A549 (cell line): ENCODE results near the gene MSTN. TPM values are rescaled to one million over a fixed set of nuclear protein-coding genes. Genes with fewer than 3 reads are reported as not detected.

Experiments used
- ATAC-seq, 2 experiments: fragments of 200-7000 bp in 1 of 2; fragments of >200 bp in 1 of 2; cut with Nextera tagmentation in 1 of 2; cut with Tn5 transposase in 1 of 2; 3 replicates each; pipeline versions ENCODE4 v1.8.0 to v1.9.1; 2018 to 2020; ENCODE audit warnings: mild to moderate bottlenecking in 1 of 2, moderate library complexity in 1 of 2
- CTCF ChIA-PET: fragments of 300-600 bp; sonication (Branson Sonifier 250); formaldehyde crosslinking; extraction: SDS; loops from one replicate; lab custom pipeline; 2021; ENCODE audit warnings: antibody characterized with exemption, inconsistent platforms; lab: Yijun Ruan, JAX
- POLR2A ChIA-PET: fragments of 350-600 bp; formaldehyde crosslinking; extraction: SDS; loops from one replicate; lab custom pipeline; 2021; ENCODE audit warnings: antibody characterized with exemption, inconsistent platforms; lab: Yijun Ruan, JAX
- DNase-seq, 2 experiments: peaks; one replicate each; pipeline versions ENCODE4 v3.0.0 to v3.0.0-alpha.2; 2011 to 2016; ENCODE audit warnings: low read depth in 1 of 2, low spot score in 1 of 2
- FAIRE-seq: peaks from 2 replicates; lab custom pipeline; 2011; peaks lifted over from hg19 to GRCh38; lab: Jason Lieb, UNC
- H3K27ac ChIP-seq, 2 experiments: fragments of >200 bp; sonication (Bioruptor Twin); formaldehyde crosslinking; 3 replicates each; pipeline ENCODE4 v1.5.1; 2016 to 2017
- H3K4me1 ChIP-seq: fragments of >200 bp; sonication (Bioruptor Twin); formaldehyde crosslinking; 3 replicates; pipeline ENCODE4 v1.6.1; 2016
- H3K4me2 ChIP-seq: fragments of >200 bp; sonication (Bioruptor Twin); formaldehyde crosslinking; 3 replicates; pipeline ENCODE4 v1.6.1; 2016
- H3K4me3 ChIP-seq: fragments of >200 bp; sonication (Bioruptor Twin); formaldehyde crosslinking; 3 replicates; pipeline ENCODE4 v1.5.1; 2016
- H3K9me3 ChIP-seq: fragments of >200 bp; sonication (Bioruptor Twin); formaldehyde crosslinking; 3 replicates; pipeline ENCODE4 v1.6.1; 2016
- BHLHE40 ChIP-seq: IDR thresholded peaks from 2 replicates; pipeline ENCODE4 v1.6.1; 2012; ENCODE audit warnings: low read depth, low read length, inconsistent platforms
- CBX2 ChIP-seq: fragments of 200-600 bp; sonication (generic); IDR thresholded peaks from 2 replicates; pipeline ENCODE4 v1.6.1; 2016; ENCODE audit warnings: low read depth, mild to moderate bottlenecking, borderline replicate concordance
- CHD2 ChIP-seq: fragments of 150-350 bp; IDR thresholded peaks from 2 replicates; pipeline ENCODE4 v1.6.1; 2014; ENCODE audit warnings: low read length; ENCODE audit not compliant: partially characterized antibody
- CHD4 ChIP-seq: fragments of 200-600 bp; sonication (generic); IDR thresholded peaks from 2 replicates; pipeline ENCODE4 v1.6.1; 2016; ENCODE audit warnings: antibody characterized with exemption, mild to moderate bottlenecking, borderline replicate concordance
- FOSB ChIP-seq: fragments of 250-450 bp; sonication (Bioruptor Pico); IDR thresholded peaks from 2 replicates; pipeline ENCODE4 v1.5.0; 2020; ENCODE audit warnings: mild to moderate bottlenecking, moderate library complexity
- HEYL ChIP-seq: fragments of 250-450 bp; sonication (Bioruptor Pico); IDR thresholded peaks from 2 replicates; pipeline ENCODE4 v1.8.0; 2021; ENCODE audit warnings: mild to moderate bottlenecking, moderate library complexity
- KDM1A ChIP-seq: fragments of 200-600 bp; sonication (generic); IDR thresholded peaks from 2 replicates; pipeline ENCODE4 v1.6.1; 2016; ENCODE audit warnings: low read depth, mild to moderate bottlenecking
- MYC ChIP-seq: IDR thresholded peaks from 2 replicates; pipeline ENCODE4 v1.6.1; 2012; ENCODE audit warnings: mild to moderate bottlenecking, inconsistent platforms, low read length, improper control_type of control experiment, borderline replicate concordance
- NR3C1 ChIP-seq: fragments of >200 bp; sonication (Bioruptor Twin); formaldehyde crosslinking; IDR thresholded peaks from 3 replicates; pipeline ENCODE4 v1.6.1; 2017
- PHF8 ChIP-seq: fragments of 200-600 bp; sonication (generic); IDR thresholded peaks from 2 replicates; pipeline ENCODE4 v1.6.1; 2016; ENCODE audit warnings: low read depth, mild to moderate bottlenecking, antibody characterized with exemption, moderate library complexity, borderline replicate concordance
- POLR2A ChIP-seq: IDR thresholded peaks from 2 replicates; pipeline ENCODE4 v1.6.1; 2012; ENCODE audit warnings: mild to moderate bottlenecking, low read length
- RFX5 ChIP-seq: fragments of 450-650 bp; IDR thresholded peaks from 2 replicates; pipeline ENCODE4 v1.7.1; 2014; ENCODE audit warnings: antibody characterized with exemption, mild to moderate bottlenecking, moderate library complexity
- ZNF302 ChIP-seq: fragments of 250-450 bp; sonication (Bioruptor Pico); IDR thresholded peaks from 2 replicates; pipeline ENCODE4 v1.9.0; 2021; ENCODE audit warnings: inconsistent platforms, mild to moderate bottlenecking, moderate library complexity
- ZSCAN20 ChIP-seq: fragments of 250-450 bp; sonication (Bioruptor Pico); IDR thresholded peaks from 2 replicates; pipeline ENCODE4 v1.8.0; 2022; ENCODE audit warnings: mild to moderate bottlenecking, moderate library complexity
- WGBS: methylation state at CpG from one replicate; pipeline ENCODE4 v1.1.6; 2017; ENCODE audit errors: missing lambda C conversion rate; 5-methylcytosine and 5-hydroxymethylcytosine counted together
- polyA plus RNA-seq, 4 experiments: library from polyadenylated mRNA; depleted of rRNA in 3 of 4; stranded (reverse); fragments of >200 nt; fragmentation: RNase III in 1 of 4; extraction: RNeasy Plus Mini Kit Qiagen cat#74134 plus additional on column Dnase treatment in 1 of 4; gene quantifications; 2 replicates in 3 of 4; 3 replicates in 1 of 4; pipeline ENCODE4 v1.2.3, GENCODE V29; 2011 to 2017
- TF ChIP-seq, protein P1 (sequence below): IDR thresholded peaks from 2 replicates; pipeline ENCODE4 v1.6.1; 2012
- TF ChIP-seq, protein P2 (sequence below): fragments of >200 bp; sonication (Bioruptor Twin); formaldehyde crosslinking; IDR thresholded peaks from 3 replicates; pipeline ENCODE4 v1.6.1; 2016
- TF ChIP-seq, protein P3 (sequence below): fragments of 450-650 bp; IDR thresholded peaks from 2 replicates; pipeline ENCODE4 v1.6.1; 2014; ENCODE audit warnings: antibody characterized with exemption
- TF ChIP-seq, protein P4 (sequence below): fragments of 200-600 bp; sonication (generic); IDR thresholded peaks from 2 replicates; pipeline ENCODE4 v1.6.1; 2016; ENCODE audit warnings: antibody characterized with exemption, mild to moderate bottlenecking, moderate library complexity
- TF ChIP-seq, protein P5 (sequence below): fragments of >200 bp; sonication (Bioruptor Twin); formaldehyde crosslinking; IDR thresholded peaks from 2 replicates; pipeline ENCODE4 v1.6.1; 2016
- TF ChIP-seq, protein P6 (sequence below): IDR thresholded peaks from 2 replicates; pipeline ENCODE4 v1.6.1; 2012

The MSTN gene
- polyA plus RNA-seq, 2 of the 4 experiments (the other 2 are of a cell fraction): 0.06 to 0.13 TPM

DNA sequence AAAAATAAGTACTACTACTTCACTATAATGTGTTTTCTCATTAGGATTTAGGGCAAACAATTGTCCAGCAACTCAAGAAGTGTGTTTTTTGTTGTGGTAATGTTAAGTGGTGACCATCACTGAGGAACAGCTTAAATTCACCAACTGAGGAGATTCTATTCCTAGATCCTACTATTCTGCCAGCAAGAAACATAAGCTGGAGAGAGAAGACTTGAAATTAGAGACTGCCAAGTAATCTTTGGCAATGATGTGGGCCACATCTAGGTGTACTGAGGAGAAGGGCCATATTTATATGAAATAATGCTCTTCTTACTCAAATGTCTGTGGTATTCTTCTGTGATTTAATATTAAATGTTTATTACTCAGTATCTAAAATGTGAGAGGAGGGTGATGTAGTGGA lies 44.3 kb upstream of the MSTN start (continued):
- TF ChIP-seq ZNF302 (CRISPR knock-in tag) (no peak), BHLHE40 (no peak)
- TF ChIP-seq, protein P1, sequence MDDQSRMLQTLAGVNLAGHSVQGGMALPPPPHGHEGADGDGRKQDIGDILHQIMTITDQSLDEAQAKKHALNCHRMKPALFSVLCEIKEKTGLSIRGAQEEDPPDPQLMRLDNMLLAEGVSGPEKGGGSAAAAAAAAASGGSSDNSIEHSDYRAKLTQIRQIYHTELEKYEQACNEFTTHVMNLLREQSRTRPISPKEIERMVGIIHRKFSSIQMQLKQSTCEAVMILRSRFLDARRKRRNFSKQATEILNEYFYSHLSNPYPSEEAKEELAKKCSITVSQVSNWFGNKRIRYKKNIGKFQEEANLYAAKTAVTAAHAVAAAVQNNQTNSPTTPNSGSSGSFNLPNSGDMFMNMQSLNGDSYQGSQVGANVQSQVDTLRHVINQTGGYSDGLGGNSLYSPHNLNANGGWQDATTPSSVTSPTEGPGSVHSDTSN: no peak

DNA sequence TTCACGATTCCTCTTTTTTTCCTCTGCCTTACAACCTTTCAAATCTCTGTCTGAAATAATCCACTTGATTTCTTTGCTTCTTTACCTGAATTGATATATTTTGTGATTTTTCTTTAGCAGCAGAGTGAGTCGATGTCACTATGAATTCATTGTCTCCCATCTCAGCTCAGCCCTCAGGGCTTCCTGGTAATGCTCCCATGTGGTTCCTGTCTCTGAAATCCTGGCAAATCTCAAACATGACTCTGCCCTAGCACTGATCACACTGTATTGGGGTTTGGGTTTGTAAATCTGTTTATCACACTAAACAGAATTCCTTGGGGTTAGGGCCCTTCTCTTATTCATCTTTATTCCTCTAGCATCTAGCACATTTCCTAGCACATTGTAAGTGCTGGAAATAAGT lies 43.0 kb upstream of the MSTN start:
- Histone ChIP-seq H3K4me3 (no peak overlapping the region), H3K9me3 (no peaks in the 10 kb centered on the region; the same call in 1 of the 3 replicates), H3K4me2 (no peak overlapping the region), H3K4me1 (no peaks in the 10 kb centered on the region), H3K27ac (no peak overlapping the region)
- no peak for DNase-seq
- TF ChIP-seq MYC (no peak), FOSB (CRISPR knock-in tag) (no peak), ZNF302 (CRISPR knock-in tag) (no peak), RFX5 (no peak), CBX2 (no peak), PHF8 (no peak), CHD2 (no peak), CHD4 (no peak), NR3C1 (no peak), HEYL (no peak), KDM1A (no peak), ZSCAN20 (CRISPR knock-in tag) (no peak), POLR2A (no peak)
- TF ChIP-seq, protein P2, sequence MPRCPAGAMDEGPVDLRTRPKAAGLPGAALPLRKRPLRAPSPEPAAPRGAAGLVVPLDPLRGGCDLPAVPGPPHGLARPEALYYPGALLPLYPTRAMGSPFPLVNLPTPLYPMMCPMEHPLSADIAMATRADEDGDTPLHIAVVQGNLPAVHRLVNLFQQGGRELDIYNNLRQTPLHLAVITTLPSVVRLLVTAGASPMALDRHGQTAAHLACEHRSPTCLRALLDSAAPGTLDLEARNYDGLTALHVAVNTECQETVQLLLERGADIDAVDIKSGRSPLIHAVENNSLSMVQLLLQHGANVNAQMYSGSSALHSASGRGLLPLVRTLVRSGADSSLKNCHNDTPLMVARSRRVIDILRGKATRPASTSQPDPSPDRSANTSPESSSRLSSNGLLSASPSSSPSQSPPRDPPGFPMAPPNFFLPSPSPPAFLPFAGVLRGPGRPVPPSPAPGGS: no peak
- TF ChIP-seq, protein P3, sequence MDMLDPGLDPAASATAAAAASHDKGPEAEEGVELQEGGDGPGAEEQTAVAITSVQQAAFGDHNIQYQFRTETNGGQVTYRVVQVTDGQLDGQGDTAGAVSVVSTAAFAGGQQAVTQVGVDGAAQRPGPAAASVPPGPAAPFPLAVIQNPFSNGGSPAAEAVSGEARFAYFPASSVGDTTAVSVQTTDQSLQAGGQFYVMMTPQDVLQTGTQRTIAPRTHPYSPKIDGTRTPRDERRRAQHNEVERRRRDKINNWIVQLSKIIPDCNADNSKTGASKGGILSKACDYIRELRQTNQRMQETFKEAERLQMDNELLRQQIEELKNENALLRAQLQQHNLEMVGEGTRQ: no peak
- TF ChIP-seq, protein P1: no peak
- TF ChIP-seq, protein P4, sequence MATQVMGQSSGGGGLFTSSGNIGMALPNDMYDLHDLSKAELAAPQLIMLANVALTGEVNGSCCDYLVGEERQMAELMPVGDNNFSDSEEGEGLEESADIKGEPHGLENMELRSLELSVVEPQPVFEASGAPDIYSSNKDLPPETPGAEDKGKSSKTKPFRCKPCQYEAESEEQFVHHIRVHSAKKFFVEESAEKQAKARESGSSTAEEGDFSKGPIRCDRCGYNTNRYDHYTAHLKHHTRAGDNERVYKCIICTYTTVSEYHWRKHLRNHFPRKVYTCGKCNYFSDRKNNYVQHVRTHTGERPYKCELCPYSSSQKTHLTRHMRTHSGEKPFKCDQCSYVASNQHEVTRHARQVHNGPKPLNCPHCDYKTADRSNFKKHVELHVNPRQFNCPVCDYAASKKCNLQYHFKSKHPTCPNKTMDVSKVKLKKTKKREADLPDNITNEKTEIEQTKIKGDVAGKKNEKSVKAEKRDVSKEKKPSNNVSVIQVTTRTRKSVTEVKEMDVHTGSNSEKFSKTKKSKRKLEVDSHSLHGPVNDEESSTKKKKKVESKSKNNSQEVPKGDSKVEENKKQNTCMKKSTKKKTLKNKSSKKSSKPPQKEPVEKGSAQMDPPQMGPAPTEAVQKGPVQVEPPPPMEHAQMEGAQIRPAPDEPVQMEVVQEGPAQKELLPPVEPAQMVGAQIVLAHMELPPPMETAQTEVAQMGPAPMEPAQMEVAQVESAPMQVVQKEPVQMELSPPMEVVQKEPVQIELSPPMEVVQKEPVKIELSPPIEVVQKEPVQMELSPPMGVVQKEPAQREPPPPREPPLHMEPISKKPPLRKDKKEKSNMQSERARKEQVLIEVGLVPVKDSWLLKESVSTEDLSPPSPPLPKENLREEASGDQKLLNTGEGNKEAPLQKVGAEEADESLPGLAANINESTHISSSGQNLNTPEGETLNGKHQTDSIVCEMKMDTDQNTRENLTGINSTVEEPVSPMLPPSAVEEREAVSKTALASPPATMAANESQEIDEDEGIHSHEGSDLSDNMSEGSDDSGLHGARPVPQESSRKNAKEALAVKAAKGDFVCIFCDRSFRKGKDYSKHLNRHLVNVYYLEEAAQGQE: no peak
- TF ChIP-seq, protein P5, sequence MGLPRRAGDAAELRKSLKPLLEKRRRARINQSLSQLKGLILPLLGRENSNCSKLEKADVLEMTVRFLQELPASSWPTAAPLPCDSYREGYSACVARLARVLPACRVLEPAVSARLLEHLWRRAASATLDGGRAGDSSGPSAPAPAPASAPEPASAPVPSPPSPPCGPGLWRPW: no peak
- TF ChIP-seq, protein P6, sequence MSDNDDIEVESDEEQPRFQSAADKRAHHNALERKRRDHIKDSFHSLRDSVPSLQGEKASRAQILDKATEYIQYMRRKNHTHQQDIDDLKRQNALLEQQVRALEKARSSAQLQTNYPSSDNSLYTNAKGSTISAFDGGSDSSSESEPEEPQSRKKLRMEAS: no peak
- CTCF ChIA-PET: no interaction called here
- WGBS: 34% methylated on average over 2 of the region's 2 CpGs
- POLR2A ChIA-PET: no interaction called here
- FAIRE-seq: no peak
- ATAC-seq: no peak
